Measurements from ENCODE around the gene NMNAT2. TPM values are rescaled to one million over a fixed set of nuclear protein-coding genes. Genes with fewer than 3 reads are reported as not detected.
A peak's percentile ranks its signal among the peaks of the same experiment; 100 is the strongest.

NMNAT2 gene
- total RNA-seq, 1 experiment from 2014 or later: 8.8 TPM

- no peak for TF ChIP-seq OVOL2 (CRISPR knock-in tag; IDR thresholded peaks at IDR 0.05; ENCODE audit: borderline replicate concordance)
- TF ChIP-seq KAT7 (CRISPR knock-in tag; IDR thresholded peaks at IDR 0.05; ENCODE audit: borderline replicate concordance): no peak
- no peak for TF ChIP-seq ZNF138 (CRISPR knock-in tag; conservative IDR thresholded peaks at IDR 0.05)
- TF ChIP-seq NR1H2 (CRISPR knock-in tag; IDR thresholded peaks at IDR 0.05): no peak
- TF ChIP-seq ATF6 (CRISPR knock-in tag; IDR thresholded peaks at IDR 0.05): no peak
Measured at GRCh38 chr1:183443011-183443410, 24.8 kb upstream of the NMNAT2 start (continued).

GRCh38 chr1:183438060-183438459, 19.9 kb upstream of the NMNAT2 start:
- ATAC-seq (no peak), DNase-seq (ENCODE audit: low spot score) (no peak)
- Mint-ChIP-seq H3K4me1 (peaks cover 9% of the 10 kb centered on the region), H3K36me3 (no peaks in the 10 kb centered on the region), H3K27ac (no peak overlapping the region), H3K27me3 (ENCODE audit: low read depth) (no peaks in the 10 kb centered on the region), H3K4me3 (no peak overlapping the region), H3K9me3 (peaks cover 7% of the 10 kb centered on the region; the same call in 1 of the 2 replicates)
- ChIA-PET CTCF (no interaction called here), POLR2A (no interaction called here)
- TF ChIP-seq ZNF512 (CRISPR knock-in tag; IDR thresholded peaks at IDR 0.05; ENCODE audit: borderline replicate concordance) (0 out of 2 replicates have a peak, but pooled peaks have one; percentile 46), ZNF281 (CRISPR knock-in tag; IDR thresholded peaks at IDR 0.05) (no peak)

- Mint-ChIP-seq H3K4me3 (no peak overlapping the region), H3K4me1 (peaks cover 15% of the 10 kb centered on the region), H3K27ac (no peak overlapping the region), H3K27me3 (ENCODE audit: low read depth) (no peaks in the 10 kb centered on the region), H3K36me3 (no peaks in the 10 kb centered on the region), H3K9me3 (peaks cover 7% of the 10 kb centered on the region; the same call in 1 of the 2 replicates)
- DNase-seq (ENCODE audit: low spot score) (no peak), ATAC-seq (peak; percentile 26; the same call in 1 of the 2 replicates)
- ChIA-PET CTCF (no interaction called here), POLR2A (no interaction called here)
- TF ChIP-seq ARID4B (CRISPR knock-in tag; IDR thresholded peaks at IDR 0.05; ENCODE audit: borderline replicate concordance): no peak
- TF ChIP-seq NR2C2 (CRISPR knock-in tag; IDR thresholded peaks at IDR 0.05): no peak
- no peak for TF ChIP-seq NR1H2 (CRISPR knock-in tag; IDR thresholded peaks at IDR 0.05)
- TF ChIP-seq CDX4 (CRISPR knock-in tag; IDR thresholded peaks at IDR 0.05; ENCODE audit: borderline replicate concordance): no peak
- TF ChIP-seq E2F5 (CRISPR knock-in tag; IDR thresholded peaks at IDR 0.05): no peak
- no peak for TF ChIP-seq AR (CRISPR knock-in tag; IDR thresholded peaks at IDR 0.05)
- TF ChIP-seq ZNF512 (CRISPR knock-in tag; IDR thresholded peaks at IDR 0.05; ENCODE audit: borderline replicate concordance): no peak
- TF ChIP-seq ZNF423 (CRISPR knock-in tag; IDR thresholded peaks at IDR 0.05): no peak
- TF ChIP-seq ELF4 (CRISPR knock-in tag; IDR thresholded peaks at IDR 0.05; ENCODE audit: low read depth): no peak
- TF ChIP-seq CREM (CRISPR knock-in tag; IDR thresholded peaks at IDR 0.05): no peak
Measured at GRCh38 chr1:183435497-183435896, 17.3 kb upstream of the NMNAT2 start.
